GM13977 (cell line): ENCODE data around the gene LUZP4.

ENCODE experiments used
- DNase-seq: peaks from one replicate; pipeline ENCODE4 v3.0.0; 2012; ENCODE audit warnings: low spot score
- in situ Hi-C: fragments of 300-500 bp; cut with MboI; formaldehyde crosslinking; loops from one replicate; pipeline ENCODE4 v1.12.0; 2022; ENCODE audit warnings: low sequenced_read_pairs, low pct_unique_long_range_greater_than_20kb, mixed read lengths, inconsistent platforms; ENCODE audit not compliant: unreplicated experiment
- TF ChIP-seq, protein P1 (sequence below): IDR thresholded peaks from 2 replicates; pipeline ENCODE4 v1.5.1; 2012; ENCODE audit warnings: mild to moderate bottlenecking, control low read depth; ENCODE audit not compliant: insufficient read depth; ENCODE audit errors: extremely low read depth, missing control alignments

The LUZP4 gene

DNA sequence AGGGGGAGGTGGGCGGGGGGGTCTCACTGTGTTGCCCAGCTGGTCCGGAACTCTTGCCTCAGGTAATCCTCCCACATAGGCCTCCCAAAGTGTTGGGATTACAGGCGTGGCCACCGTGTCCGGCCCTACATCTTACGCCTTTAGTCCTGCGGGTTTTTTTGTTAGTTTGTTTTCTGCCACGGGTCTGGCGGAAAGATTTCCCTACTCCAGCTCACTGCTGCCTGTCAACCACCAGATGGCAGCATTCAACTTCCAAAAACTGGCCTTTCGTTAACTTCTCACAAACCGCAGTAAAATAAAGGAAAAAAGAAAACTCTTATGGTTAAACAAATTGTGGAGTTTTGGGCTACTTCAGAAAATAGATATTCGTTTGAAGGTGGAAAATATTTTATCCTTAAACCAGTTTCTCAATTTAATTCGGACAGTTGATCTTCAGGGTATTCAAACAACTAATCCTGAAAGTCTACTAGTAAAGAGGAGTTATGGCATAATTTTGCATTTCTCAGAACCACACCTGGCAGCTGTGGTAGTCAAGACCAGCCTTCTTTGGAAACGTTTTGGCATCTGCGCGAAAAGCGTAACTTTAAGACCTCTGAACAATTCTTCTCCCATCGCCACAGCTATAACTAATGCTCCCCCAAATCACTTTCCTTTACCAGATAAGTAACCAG is 41.1 kb downstream of the LUZP4 start:
- peak; percentile 59 for DNase-seq
- TF ChIP-seq, protein P1, sequence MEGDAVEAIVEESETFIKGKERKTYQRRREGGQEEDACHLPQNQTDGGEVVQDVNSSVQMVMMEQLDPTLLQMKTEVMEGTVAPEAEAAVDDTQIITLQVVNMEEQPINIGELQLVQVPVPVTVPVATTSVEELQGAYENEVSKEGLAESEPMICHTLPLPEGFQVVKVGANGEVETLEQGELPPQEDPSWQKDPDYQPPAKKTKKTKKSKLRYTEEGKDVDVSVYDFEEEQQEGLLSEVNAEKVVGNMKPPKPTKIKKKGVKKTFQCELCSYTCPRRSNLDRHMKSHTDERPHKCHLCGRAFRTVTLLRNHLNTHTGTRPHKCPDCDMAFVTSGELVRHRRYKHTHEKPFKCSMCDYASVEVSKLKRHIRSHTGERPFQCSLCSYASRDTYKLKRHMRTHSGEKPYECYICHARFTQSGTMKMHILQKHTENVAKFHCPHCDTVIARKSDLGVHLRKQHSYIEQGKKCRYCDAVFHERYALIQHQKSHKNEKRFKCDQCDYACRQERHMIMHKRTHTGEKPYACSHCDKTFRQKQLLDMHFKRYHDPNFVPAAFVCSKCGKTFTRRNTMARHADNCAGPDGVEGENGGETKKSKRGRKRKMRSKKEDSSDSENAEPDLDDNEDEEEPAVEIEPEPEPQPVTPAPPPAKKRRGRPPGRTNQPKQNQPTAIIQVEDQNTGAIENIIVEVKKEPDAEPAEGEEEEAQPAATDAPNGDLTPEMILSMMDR = peak; percentile 83
- in situ Hi-C loops = loop anchor here (25.0 kb wide), 1 partner anchor 282 kb away; no protein-coding TSS in a partner anchor

DNA sequence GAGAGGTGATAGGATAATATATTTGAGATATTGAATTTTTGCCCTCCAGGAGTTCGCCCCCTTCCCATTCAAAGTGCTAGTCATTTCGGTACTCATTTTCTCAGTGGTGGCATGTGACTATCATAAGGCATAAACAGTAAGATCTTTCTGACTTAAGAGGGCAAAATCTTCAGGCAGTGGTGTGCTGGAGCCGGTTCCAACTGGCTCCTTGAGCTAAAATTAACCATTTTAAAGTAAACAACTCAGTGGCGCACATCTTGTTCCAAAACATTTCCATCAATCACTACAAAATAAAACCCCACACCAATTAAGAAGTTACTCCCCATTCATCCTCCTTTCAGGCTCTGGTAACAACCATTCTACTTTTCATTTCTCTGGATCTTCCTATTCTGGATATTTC is 43.3 kb downstream of the LUZP4 start:
- no peak for DNase-seq
- in situ Hi-C loops = loop anchor here (25.0 kb wide), 1 partner anchor 279 kb away; no protein-coding TSS in a partner anchor
- TF ChIP-seq, protein P1 = no peak

DNA sequence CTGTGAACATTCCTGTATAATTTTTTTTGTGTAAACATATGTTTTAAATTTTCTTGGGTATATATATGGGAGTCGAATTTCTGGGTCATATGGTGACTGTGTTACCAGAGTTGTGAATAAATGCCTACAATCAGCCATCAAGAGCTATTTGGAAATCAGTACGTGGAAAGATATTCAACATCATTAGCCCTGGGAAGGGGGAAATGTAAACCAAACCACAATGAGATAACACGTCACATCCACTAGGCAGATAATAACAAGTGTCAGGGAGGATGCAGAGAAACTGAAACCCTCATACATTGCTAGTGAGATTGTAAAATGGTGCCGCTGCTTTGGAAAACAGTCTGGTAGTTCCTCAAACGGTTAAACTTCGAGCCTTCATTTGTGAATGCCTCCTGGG is 43.9 kb downstream of the LUZP4 start:
- DNase-seq = no peak
- TF ChIP-seq, protein P1 = no peak
- in situ Hi-C loops = loop anchor here (25.0 kb wide), 1 partner anchor 279 kb away; no protein-coding TSS in a partner anchor

DNA sequence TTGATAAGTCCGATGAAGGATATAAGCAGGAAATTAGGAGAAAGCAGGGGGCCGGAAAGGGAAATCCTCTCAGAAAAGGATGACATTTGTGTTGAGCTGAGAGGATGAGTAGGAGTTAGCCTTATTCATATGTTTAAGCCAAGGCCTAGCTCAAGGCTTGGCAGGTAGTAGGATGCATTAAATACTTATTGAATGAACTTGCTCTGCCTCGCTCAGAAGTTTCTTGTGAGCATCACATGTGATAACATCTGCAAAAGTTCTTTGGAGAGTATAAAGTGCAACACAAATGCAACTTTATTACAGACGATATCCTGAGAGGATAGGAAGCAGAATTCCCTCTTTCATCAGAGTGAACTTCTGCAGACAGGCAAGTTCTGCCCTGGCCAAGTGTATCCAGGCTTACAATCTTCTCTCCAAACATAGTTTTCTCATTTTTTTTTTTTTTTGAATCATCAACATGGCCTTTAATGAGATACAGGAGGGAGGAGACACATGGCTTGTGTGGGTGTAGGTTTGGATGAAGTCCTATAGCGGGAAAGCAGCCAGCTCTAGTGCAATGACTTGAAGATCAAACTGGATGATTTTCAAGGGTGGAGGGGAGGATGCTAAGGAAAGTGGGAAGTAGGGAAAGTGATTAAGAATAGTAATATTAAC is 48.1 kb downstream of the LUZP4 start:
- no peak for DNase-seq
- in situ Hi-C loops = loop anchor here (25.0 kb wide), 1 partner anchor 275 kb away; no protein-coding TSS in a partner anchor
- TF ChIP-seq, protein P1 = no peak

DNA sequence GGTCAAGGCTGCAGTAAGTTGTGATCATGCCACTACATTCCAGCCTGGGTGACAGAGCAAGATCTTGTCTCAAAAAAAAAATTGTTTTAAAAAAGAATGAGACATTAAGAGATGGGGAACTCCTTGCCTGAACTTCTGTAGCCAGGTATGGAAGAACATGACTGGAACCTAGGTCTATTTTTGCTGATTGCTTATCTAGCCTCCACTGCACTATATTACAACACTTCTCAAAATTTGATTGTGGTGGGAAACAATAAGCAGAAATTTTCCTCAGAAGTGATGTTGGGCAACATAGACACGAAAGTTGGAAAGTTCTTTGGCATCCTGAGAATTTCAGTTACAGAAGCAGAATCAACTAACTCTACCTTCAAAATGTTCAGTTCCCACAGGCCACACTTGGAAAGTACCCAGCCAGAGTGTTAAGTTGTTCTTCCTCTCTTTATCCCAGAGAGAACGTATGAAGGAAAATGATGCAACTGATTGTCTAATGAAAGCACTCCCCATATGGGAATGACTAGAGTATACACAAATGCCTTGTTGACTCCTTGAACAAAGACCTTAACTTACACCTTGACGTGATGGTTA is 50.0 kb downstream of the LUZP4 start:
- in situ Hi-C loops = loop anchor here (25.0 kb wide), 1 partner anchor 273 kb away; no protein-coding TSS in a partner anchor
- no peak for DNase-seq
- TF ChIP-seq, protein P1 = no peak

DNA sequence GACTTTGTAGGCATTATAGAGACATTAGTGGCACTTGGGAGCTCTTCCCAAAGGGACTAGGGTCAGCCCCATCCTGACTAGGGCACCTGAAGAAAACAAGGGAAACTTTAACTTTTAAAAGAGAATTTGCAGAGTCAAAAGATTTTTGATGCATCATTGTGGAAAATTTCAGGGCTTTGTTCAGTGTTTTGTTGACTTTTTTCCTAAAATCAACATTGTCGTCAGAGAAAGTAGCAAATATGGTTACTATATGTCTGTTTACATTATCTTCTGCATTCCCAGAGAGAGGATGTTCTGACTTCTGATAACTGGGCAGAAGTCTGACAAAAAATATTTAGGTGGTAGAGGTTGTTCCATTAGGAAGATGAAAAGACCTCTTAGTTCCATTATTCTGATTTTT is 51.9 kb downstream of the LUZP4 start:
- TF ChIP-seq, protein P1 = no peak
- in situ Hi-C loops = loop anchor here (25.0 kb wide), 1 partner anchor 271 kb away; no protein-coding TSS in a partner anchor
- DNase-seq = no peak
